Psoas muscle (tissue), 8 donors: Measurements from ENCODE around the gene GRID1. TPM values are rescaled to one million over a fixed set of nuclear protein-coding genes. Genes with fewer than 3 reads are reported as not detected.

Experiments used
- ATAC-seq, 4 donors: fragments of 200-7000 bp; cut with Tn5 transposase; one replicate each; pipeline ENCODE4 v1.9.1; 2020; ENCODE audit warnings: moderate library complexity in 3 of 4, mild to moderate bottlenecking in 2 of 4
- DNase-seq, 2 donors: peaks; one replicate each; pipeline ENCODE4 v3.0.0-alpha.2; 2020
- H3K27ac ChIP-seq: fragments of 200-600 bp; one replicate; pipeline ENCODE4 v1.8.0; 2022
- H3K27me3 ChIP-seq, 3 donors: fragments of 200-600 bp in 1 of 3; one replicate each; pipeline versions ENCODE4 v1.6.1 to v1.8.0; 2013 to 2022; ENCODE audit warnings: low read length in 2 of 3, mild to moderate bottlenecking in 2 of 3, moderate library complexity in 1 of 3; ENCODE audit not compliant: insufficient read depth in 3 of 3
- H3K36me3 ChIP-seq, 2 donors: fragments of 200-600 bp in 1 of 2; one replicate each; pipeline versions ENCODE4 v1.6.1 to v1.8.0; 2013 to 2022; ENCODE audit warnings: low read depth in 1 of 2, mild to moderate bottlenecking in 1 of 2, moderate library complexity in 1 of 2; ENCODE audit not compliant: insufficient read depth in 1 of 2
- H3K4me1 ChIP-seq: fragments of 200-600 bp; one replicate; pipeline ENCODE4 v1.8.0; 2022
- H3K4me3 ChIP-seq: fragments of 200-600 bp; one replicate; pipeline ENCODE4 v1.8.0; 2022; ENCODE audit warnings: mild to moderate bottlenecking
- H3K9me3 ChIP-seq: fragments of 200-600 bp; one replicate; pipeline ENCODE4 v1.8.0; 2022
- CTCF ChIP-seq: fragments of 200-600 bp; IDR thresholded peaks from one replicate; pipeline ENCODE4 v1.8.0; 2022; ENCODE audit warnings: antibody characterized with exemption
- WGBS, 3 donors: extraction: QIAGEN DNeasy Blood & Tissue Kit; methylation state at CpG; one replicate each; pipeline versions ENCODE4 v1.1.6 to v1.1.7; 2013; 5-methylcytosine and 5-hydroxymethylcytosine counted together
- intact Hi-C, 2 donors: fragments of 100-400 bp; cut with DNase I; formaldehyde crosslinking; loops; one replicate each; pipeline versions ENCODE4 v1.11.0 to v1.14.2; 2022
- polyA plus RNA-seq, 3 donors: library from polyadenylated mRNA; stranded (reverse); fragments of 200-250 nt; gene quantifications; one replicate each; pipeline ENCODE4 v1.2.3, GENCODE V29; 2013
- total RNA-seq, 4 donors: library from RNA; stranded (reverse); fragmentation: NEBNext Ultra II Directional in 2 of 4; extraction: Animal tissue kit (Norgen Biotek cat#: 25700) in 2 of 4; gene quantifications; one replicate each; pipeline versions ENCODE4 v1.2.1 to v1.2.4, GENCODE V29; 2021 to 2023
- donor health status: healthy with polysubstance abuse.
- donor health status: DM: no; HTN: no; CAD: no; lungs with moderate emphysema.
- donor health status: Bipolar disorder and iron deficiency.
- donor health status: healthy.
- donor health status: DM: yes; HTN: yes; CAD: no.
- donor health status: DM: no; HTN: no; CAD: no.
- donor health status: DM: no; HTN: no; CAD: no.
- donor health status: DM: yes; HTN: yes; CAD: no.

The GRID1 gene
- total and polyA plus RNA-seq, 7 donors: 0.17 to 0.56 (median 0.24) TPM

GRCh38 chr10:85967594-85967993 lies 399.0 kb downstream of the GRID1 start:
- peaks cover 30% of the 10 kb centered on the region for H3K9me3 ChIP-seq
- intact Hi-C loops: no loop called here
- no peaks in the 10 kb centered on the region for H3K4me1 ChIP-seq
- H3K36me3 ChIP-seq: no peaks in the 10 kb centered on the region
- 83 to 94% (median 92%) methylated on average over 1 of the region's 1 CpG for WGBS, 3 donors
- no peak for DNase-seq
- ATAC-seq: no peak
- H3K4me3 ChIP-seq: no peak overlapping the region
- H3K27me3 ChIP-seq: no peaks in the 10 kb centered on the region
- H3K27ac ChIP-seq: no peak overlapping the region
- TF ChIP-seq CTCF: no peak

GRCh38 chr10:85961479-85962067 lies 405.0 kb downstream of the GRID1 start:
- Histone ChIP-seq H3K36me3 (no peaks in the 10 kb centered on the region), H3K4me3 (no peak overlapping the region), H3K9me3 (peaks cover 7% of the 10 kb centered on the region), H3K4me1 (no peaks in the 10 kb centered on the region), H3K27me3 (no peaks in the 10 kb centered on the region), H3K27ac (no peak overlapping the region)
- no peak for ATAC-seq
- TF ChIP-seq CTCF: no peak
- DNase-seq: no peak
- 20 to 64% (median 25%) methylated on average over 1 of the region's 1 CpG for WGBS, 3 donors
- intact Hi-C loops: no loop called here

- no peak for TF ChIP-seq CTCF
- no peak overlapping the region for H3K4me3 ChIP-seq
- H3K36me3 ChIP-seq: no peaks in the 10 kb centered on the region
- peaks cover 7% of the 10 kb centered on the region for H3K9me3 ChIP-seq
- no peaks in the 10 kb centered on the region for H3K4me1 ChIP-seq
- H3K27me3 ChIP-seq: no peaks in the 10 kb centered on the region
- intact Hi-C loops: no loop called here
- DNase-seq (no peak), ATAC-seq (no peak)
- no peak overlapping the region for H3K27ac ChIP-seq
- 43 to 54% (median 54%) methylated on average over 6 of the region's 6 CpGs for WGBS, 3 donors
These were observed 405.5 kb downstream of the GRID1 start for GRCh38 chr10:85961073-85961472.

- no peak overlapping the region for H3K27ac ChIP-seq
- WGBS, 3 donors: 52 to 64% (median 56%) methylated on average over 3 of the region's 3 CpGs
- H3K4me3 ChIP-seq: no peak overlapping the region
- H3K36me3 ChIP-seq: no peaks in the 10 kb centered on the region
- H3K4me1 ChIP-seq: no peaks in the 10 kb centered on the region
- DNase-seq (no peak), ATAC-seq (no peak)
- peaks cover under 1% of the 10 kb centered on the region for H3K9me3 ChIP-seq
- no peak for TF ChIP-seq CTCF
- intact Hi-C loops: no loop called here
- H3K27me3 ChIP-seq: no peaks in the 10 kb centered on the region
These were observed 407.4 kb downstream of the GRID1 start for GRCh38 chr10:85959239-85959638.

GRCh38 chr10:85950921-85951320 lies 415.7 kb downstream of the GRID1 start:
- ATAC-seq (no peak), DNase-seq (no peak)
- H3K27me3 ChIP-seq: peaks cover 0 to 3% (median 0%) of the 10 kb centered on the region in 3 donors
- H3K4me1 ChIP-seq: no peaks in the 10 kb centered on the region
- H3K9me3 ChIP-seq: no peaks in the 10 kb centered on the region
- no peak overlapping the region for H3K27ac ChIP-seq
- 59 to 75% (median 67%) methylated on average over 2 of the region's 2 CpGs for WGBS, 3 donors
- TF ChIP-seq CTCF: no peak
- no peaks in the 10 kb centered on the region for H3K36me3 ChIP-seq
- H3K4me3 ChIP-seq: no peak overlapping the region
- intact Hi-C loops: no loop called here
